A673 (cell line): ENCODE results near the gene FNBP1.

Experiments
- EZH2 ChIP-seq: fragments of 200-600 bp; sonication (generic); IDR thresholded peaks from 2 replicates; pipeline ENCODE4 v1.6.1; 2017; ENCODE audit warnings: borderline replicate concordance, low read depth, mild to moderate bottlenecking, mixed read lengths, antibody characterized with exemption, low read length; ENCODE audit not compliant: poor library complexity, severe bottlenecking
- TF ChIP-seq, protein P1 (sequence below): fragments of 300-800, 200-600 bp; sonication (generic); conservative IDR thresholded peaks from 2 replicates; pipeline ENCODE4 v1.5.1; 2017; ENCODE audit warnings: low read depth, mild to moderate bottlenecking, antibody characterized with exemption, low read length, moderate library complexity, mixed read lengths

DNA sequence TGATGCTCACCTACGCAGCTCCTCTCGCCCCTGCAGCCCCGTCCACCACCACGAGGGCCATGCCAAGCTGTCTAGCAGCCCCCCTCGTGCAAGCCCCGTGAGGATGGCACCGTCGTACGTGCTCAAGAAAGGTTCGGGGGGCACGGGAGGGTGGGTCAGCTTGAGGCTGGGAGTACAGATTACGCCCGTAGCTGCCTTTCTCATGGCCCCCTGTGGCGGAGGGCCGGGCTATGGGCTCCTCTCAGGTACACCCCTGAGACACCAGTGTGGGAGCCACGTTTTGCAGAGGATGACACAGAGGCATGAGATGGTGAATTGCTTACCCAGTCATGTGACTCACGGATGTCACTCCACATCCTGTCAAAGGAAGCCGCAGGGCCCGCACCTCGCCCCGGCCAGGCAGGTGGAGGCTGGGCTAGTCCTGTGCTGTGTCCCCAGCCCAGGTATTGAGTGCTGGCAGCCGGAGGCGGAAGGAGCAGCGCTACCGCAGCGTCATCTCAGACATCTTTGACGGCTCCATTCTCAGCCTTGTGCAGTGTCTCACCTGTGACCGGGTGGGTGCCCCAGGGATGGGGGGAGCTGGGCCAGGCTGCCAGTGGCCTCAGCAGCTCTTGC is 174.0 kb downstream of the FNBP1 start:
- TF ChIP-seq, protein P1, sequence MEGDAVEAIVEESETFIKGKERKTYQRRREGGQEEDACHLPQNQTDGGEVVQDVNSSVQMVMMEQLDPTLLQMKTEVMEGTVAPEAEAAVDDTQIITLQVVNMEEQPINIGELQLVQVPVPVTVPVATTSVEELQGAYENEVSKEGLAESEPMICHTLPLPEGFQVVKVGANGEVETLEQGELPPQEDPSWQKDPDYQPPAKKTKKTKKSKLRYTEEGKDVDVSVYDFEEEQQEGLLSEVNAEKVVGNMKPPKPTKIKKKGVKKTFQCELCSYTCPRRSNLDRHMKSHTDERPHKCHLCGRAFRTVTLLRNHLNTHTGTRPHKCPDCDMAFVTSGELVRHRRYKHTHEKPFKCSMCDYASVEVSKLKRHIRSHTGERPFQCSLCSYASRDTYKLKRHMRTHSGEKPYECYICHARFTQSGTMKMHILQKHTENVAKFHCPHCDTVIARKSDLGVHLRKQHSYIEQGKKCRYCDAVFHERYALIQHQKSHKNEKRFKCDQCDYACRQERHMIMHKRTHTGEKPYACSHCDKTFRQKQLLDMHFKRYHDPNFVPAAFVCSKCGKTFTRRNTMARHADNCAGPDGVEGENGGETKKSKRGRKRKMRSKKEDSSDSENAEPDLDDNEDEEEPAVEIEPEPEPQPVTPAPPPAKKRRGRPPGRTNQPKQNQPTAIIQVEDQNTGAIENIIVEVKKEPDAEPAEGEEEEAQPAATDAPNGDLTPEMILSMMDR = no peak
- TF ChIP-seq EZH2 = no peak
